NOMO-1 treated with DMSO at 0.1 percent for 48 hours (cell line): ENCODE results near the gene CAMTA1.

Experiments used
- DNase-seq: peaks from one replicate; lab custom pipeline; 2025; ENCODE audit not compliant: unreplicated experiment; lab: John Stamatoyannopoulos, UW

Gene CAMTA1

GRCh38 chr1:7513081-7513480, 727.8 kb downstream of the CAMTA1 start:
- no peak for DNase-seq

GRCh38 chr1:7515175-7515574, 729.9 kb downstream of the CAMTA1 start:
- no peak for DNase-seq

- DNase-seq = no peak
These were observed 730.6 kb downstream of the CAMTA1 start for GRCh38 chr1:7515904-7516303.

GRCh38 chr1:7516341-7516740, 731.1 kb downstream of the CAMTA1 start:
- no peak for DNase-seq

- DNase-seq = no peak
These were observed 731.7 kb downstream of the CAMTA1 start for GRCh38 chr1:7516929-7517328.

- no peak for DNase-seq
These were observed 732.5 kb downstream of the CAMTA1 start for GRCh38 chr1:7517611-7518330.

- no peak for DNase-seq
These were observed 733.2 kb downstream of the CAMTA1 start for GRCh38 chr1:7518411-7518810.

- DNase-seq = no peak
These were observed 734.1 kb downstream of the CAMTA1 start for GRCh38 chr1:7519181-7519860.

- DNase-seq = no peak
These were observed 734.7 kb downstream of the CAMTA1 start for GRCh38 chr1:7519861-7520395.

GRCh38 chr1:7520496-7520895, 735.2 kb downstream of the CAMTA1 start:
- no peak for DNase-seq

GRCh38 chr1:7524341-7525337, 739.4 kb downstream of the CAMTA1 start:
- no peak for DNase-seq

GRCh38 chr1:7525338-7526063, 740.2 kb downstream of the CAMTA1 start:
- DNase-seq = no peak

GRCh38 chr1:7526196-7526866, 741.1 kb downstream of the CAMTA1 start:
- DNase-seq = no peak

GRCh38 chr1:7526867-7527732, 741.8 kb downstream of the CAMTA1 start:
- DNase-seq = no peak

- no peak for DNase-seq
These were observed 742.4 kb downstream of the CAMTA1 start for GRCh38 chr1:7527733-7528045.

GRCh38 chr1:7528386-7529198, 743.3 kb downstream of the CAMTA1 start:
- no peak for DNase-seq

- no peak for DNase-seq
These were observed 744.7 kb downstream of the CAMTA1 start for GRCh38 chr1:7529917-7530316.

- DNase-seq = no peak
These were observed 746.5 kb downstream of the CAMTA1 start for GRCh38 chr1:7531562-7532340.
